ENCODE results near the gene ZFAND2B. TPM values are rescaled to one million over a fixed set of nuclear protein-coding genes. Genes with fewer than 3 reads are reported as not detected.
A peak's percentile ranks its signal among the peaks of the same experiment; 100 is the strongest.

ZFAND2B gene
- total RNA-seq, 1 experiment from 2014 or later: 40.5 TPM

DNA sequence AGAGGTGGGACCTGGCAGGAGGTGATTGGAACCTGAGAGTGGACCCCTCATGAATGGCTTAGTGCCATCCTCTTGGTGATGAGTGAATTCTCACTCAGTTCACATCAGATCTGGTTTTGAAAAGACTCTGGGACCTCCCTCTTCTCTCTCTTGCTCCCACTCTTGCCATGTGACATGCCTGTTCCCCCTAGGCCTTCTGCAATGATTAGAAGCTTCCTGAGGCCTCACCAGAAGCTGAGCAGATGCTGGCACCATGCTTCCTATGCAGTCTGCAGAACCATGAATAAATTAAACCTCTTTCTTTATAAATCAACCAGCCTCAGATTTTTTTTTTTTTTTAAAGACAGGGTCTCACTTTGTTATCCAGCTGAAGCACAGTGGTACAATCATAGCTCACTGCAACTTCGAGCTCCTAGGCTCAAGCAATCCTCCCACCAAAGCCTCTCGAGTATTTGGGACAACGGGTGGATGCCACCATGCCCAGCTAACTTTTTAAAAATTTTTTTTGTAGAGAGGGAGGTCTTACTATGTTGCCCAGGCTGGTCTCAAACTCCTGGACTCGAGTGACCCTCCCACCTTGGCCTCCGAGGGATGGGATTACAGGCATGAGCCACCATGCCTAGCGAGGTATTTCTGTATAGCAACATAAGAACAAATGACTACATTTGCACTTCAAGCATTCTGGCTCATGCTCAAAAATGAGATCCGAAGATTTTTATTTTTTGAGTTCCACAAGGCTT, 2.0 kb upstream of the ZFAND2B start:
- DNase-seq (ENCODE audit: low read depth): no peak

DNA sequence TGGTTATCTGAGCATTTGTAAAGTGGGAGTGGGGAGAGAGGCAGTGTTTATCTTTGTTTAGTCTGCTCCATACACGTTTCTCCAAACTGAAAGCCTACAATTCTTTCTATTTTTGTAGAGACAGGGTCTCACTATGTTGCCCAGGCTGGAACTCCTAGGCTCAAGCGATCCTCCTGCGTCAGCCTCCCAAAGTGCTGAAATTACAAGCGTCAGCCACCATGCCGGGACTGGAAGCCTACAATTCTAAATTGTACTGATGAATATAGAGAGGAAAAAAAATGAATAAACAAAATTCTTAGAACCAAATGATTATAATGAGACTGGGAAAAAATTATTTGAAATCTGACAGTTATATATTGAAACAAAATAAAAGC, 1.4 kb upstream of the ZFAND2B start:
- DNase-seq (ENCODE audit: low read depth): no peak

DNA sequence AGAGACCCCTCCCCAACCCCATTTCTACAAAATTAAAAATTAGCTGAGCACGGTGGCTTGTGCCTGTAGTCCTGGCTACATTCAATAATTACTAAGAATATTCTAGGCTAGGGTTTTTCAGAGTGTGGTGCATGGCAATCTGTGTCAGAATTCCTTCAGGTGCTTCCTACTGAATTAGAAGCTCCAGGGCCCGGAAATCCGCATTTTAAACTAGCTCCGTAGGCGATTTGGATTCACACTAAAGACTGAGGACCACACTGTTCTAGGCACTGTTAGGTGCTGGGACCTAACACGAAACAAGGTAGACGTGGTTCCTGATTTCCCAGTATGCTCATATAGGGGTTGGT, 628 bp upstream of the ZFAND2B start:
- no peak for DNase-seq (ENCODE audit: low read depth)

GRCh38 chr2:219207134-219207883, 727 bp downstream of the ZFAND2B start:
- no peak for DNase-seq (ENCODE audit: low read depth)

DNA sequence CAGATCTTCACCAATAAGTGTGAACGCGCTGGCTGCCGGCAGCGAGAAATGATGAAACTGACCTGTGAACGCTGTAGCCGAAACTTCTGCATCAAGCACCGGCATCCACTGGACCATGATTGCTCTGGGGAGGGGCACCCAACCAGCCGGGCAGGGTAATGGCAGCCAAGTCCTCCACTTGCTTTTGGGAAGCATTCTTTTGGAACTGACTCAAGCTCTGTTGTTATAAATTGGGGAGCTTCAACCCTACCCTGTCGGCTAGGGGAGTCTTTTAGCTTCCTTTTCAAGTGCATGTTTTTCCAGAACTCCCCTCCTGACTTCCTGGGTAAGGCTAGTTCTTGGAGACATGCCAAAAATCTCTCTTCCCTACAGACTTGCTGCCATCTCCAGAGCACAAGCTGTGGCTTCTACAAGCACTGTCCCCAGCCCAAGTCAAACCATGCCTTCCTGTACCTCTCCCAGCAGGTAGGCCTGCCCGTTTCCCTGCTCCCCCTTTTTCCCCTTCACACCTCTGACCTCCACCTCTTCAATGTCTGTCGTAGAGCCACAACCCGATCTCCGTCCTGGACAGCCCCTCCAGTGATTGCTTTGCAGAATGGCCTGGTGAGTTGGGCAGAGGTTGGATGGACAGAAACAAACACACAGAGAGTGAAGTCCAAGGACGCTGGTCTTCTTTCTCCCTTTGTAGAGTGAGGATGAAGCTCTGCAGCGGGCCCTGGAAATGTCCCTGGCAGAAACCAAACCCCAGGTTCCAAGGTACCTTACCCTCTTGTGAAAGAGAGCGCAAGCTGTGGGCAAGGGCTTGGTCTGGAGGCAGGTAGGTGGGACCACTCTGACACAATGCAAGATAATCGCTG, 1.5 kb downstream of the ZFAND2B start:
- peak; percentile 61 for DNase-seq (ENCODE audit: low read depth)

DNA sequence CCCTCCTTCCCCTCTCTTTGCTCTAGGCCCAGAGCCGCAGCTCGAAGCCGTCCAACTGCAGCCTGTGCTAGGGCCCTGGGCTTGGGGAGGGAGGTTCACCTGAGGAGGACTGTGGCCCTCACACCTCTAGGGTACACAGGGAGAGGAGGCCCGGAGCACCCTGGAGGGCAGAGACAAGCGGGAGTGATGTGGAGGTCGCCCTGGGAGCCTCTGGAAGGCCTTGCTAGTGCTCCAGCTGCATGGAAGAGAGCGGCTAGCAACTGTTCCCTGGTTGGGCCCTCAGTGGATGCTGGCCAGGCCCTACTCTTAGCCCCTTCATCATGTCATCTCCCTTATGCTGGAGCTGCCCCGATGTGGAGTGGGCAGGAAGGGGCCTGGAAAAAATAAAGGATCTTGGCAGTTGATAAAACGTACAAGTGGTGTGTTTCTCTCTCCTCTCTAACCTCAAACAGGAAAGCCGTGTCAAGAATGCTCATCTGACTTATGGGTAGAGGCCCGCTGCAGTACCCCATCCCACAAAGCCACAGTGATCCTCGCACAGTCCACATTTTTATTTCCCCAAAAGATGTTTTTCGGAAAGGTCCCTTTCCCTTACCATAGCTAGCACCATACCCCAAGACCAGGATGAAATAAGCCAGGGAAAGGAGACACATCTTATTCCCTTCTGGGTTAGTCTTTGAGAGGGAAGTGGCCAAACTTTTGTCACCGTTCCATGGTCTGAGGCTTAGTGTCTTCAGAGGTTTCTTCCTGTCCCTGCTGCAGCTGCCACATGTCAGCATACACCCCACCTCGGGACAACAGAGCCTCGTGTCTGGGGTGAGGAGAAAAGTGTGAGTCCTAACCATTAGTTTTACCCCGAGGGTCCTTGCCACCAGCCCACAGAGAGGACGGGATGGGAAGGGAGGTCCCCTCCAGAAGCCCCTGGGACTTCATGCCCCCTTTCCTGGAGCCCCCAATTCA, 2.9 kb downstream of the ZFAND2B start:
- no peak for DNase-seq (ENCODE audit: low read depth)

GRCh38 chr2:219210196-219210885, 3.8 kb downstream of the ZFAND2B start:
- DNase-seq (ENCODE audit: low read depth): no peak

- DNase-seq (ENCODE audit: low read depth): no peak
These were observed 4.3 kb downstream of the ZFAND2B start for GRCh38 chr2:219210886-219211362.

GRCh38 chr2:219213026-219213415, 6.4 kb downstream of the ZFAND2B start:
- DNase-seq (ENCODE audit: low read depth): no peak

GRCh38 chr2:219213486-219214071, 7.0 kb downstream of the ZFAND2B start:
- no peak for DNase-seq (ENCODE audit: low read depth)

GRCh38 chr2:219214141-219214540, 7.6 kb downstream of the ZFAND2B start:
- DNase-seq (ENCODE audit: low read depth): no peak

GRCh38 chr2:219214786-219215185, 8.2 kb downstream of the ZFAND2B start:
- no peak for DNase-seq (ENCODE audit: low read depth)

- DNase-seq (ENCODE audit: low read depth): no peak
These were observed 9.4 kb downstream of the ZFAND2B start for GRCh38 chr2:219215871-219216534.

- DNase-seq (ENCODE audit: low read depth): no peak
These were observed 9.9 kb downstream of the ZFAND2B start for GRCh38 chr2:219216535-219216915.

DNA sequence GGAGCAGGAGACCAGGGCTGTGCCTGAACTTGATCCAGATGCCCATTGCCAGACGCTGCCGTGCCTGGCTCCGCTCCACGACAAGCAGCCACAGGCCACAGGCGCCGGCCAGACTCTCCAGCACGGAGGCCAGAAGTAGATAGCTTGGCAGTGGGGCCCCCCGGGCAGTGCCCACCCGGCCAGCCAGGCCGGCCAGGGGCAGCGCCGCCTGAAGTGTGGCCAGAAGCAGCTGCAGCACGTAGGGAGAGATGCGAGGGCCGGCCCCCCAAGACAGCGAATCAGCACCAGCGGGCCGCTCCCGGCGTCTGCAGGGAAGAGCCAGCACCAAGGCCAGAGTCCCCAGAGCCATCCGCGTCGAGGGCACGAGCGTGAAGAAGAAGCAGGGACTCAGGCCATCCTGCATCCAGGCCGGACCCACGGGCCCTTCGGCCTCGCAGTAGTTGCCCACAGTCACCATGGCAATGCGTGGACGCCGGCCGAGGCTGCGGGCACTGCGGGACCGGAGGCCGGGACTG, 11.7 kb downstream of the ZFAND2B start:
- peak; percentile 82 for DNase-seq (ENCODE audit: low read depth)

DNA sequence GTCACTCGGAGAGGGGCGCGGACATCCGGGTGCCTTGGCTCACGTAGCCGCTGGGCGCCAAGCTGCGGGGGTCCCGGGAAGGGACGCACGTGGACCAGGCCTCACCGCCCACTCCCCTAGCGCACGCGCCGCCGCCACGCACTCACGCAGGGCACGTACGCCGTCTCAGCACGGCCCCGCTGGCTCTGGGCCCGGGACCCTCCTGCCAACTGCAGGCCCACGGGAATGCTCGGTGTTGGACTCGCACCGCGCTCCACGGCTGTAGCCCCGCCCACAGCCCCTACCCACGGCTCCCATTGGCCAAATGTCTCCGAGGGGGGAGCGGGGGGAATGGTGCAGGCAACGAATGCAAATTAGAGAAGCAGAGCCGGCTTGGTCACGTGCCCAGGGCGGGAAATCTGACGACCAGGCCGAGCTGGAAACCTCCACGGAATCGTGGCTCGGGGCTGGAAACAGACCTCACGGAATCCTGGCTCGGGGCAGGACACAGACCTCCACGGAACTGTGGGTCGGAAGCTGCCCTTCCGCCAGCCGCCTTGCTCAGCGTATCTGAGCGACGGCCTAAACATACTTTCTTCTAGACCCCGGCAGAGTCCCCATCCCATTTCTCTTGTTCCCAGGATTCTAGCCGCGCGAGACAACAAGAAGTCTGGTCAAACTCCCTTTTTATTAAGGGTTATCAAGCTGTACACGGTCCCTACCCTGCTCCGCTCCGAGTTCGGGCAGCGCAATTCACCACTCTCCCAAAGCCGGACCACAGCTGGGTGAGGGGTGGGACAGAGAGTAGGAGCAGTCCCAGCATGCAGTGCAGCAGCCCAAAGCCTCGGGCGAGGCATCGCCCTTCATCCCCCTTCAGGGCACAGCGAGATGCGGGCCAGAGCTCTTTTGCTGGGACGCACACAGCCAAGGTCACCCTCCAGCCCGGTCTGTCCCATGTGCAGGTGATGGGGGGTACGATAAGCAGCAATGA, 12.4 kb downstream of the ZFAND2B start, which contains the start of gene ABCB6:
TSS of gene ABCB6 (minus strand) at position 227 of the 970 bp plus-strand sequence. CDS start 285 bp downstream, outside the sequence.
- peak; percentile 91 for DNase-seq (ENCODE audit: low read depth)

DNA sequence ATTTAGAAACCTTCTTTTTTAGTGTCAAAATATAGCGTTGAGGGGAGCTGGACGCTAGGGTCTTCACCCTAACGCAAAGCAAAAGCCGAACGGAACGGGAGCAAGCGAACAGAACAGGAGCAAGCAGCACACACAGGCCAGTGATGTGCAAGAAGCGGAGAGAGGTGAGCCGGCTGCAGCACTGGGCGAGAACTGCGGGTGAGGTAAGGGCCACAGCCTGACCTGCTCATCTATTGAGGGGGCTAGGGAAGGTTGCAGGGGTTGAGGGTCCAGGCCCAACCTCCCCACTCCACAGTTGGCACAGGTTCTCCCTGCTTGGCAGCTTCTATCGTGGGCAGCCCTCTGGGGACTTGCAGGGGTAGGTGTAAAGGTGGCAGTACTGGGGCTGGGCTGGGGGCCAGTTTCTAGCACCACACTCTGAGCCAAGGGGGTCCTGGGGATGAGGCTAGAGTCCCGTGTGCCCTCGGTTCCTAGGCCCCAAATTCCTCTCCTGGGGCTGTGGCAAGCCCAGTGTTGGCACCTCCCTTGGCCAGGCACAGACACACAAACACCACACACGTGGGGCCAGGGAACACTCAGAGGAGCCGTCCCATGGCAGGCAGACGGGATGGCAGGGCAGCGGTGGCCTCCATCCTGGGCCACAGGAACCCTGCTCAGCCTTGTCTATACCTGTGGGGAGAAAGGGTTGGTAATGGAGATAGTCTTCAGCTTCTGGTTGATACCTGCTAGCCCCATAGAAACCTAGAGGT, 13.4 kb downstream of the ZFAND2B start:
- DNase-seq (ENCODE audit: low read depth): no peak
